ELR (cell line): ENCODE data around the gene CD38.

Experiments
- DNase-seq: peaks from one replicate; pipeline ENCODE4 v3.0.0-alpha.2; 2015; ENCODE audit warnings: low read depth

The CD38 gene

DNA sequence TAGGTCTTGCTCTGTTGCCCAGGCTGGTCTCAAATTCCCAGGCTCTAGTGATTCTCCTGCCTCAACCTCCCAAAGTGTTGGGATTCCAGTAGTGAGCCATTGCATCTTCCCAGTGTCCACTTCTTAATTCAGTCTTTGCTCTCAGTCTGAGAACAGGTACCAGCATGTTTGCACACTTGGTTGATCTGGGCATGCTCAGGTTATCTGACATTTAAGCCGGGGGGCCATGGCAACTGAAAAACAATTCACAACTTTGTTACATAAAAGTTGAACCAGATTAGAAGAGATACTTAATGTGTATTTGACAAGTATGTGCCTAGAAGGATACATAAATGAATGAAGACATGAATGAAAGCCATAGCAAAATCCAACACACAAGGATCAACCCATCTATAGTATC, 121.4 kb downstream of the CD38 start:
- no peak for DNase-seq

DNA sequence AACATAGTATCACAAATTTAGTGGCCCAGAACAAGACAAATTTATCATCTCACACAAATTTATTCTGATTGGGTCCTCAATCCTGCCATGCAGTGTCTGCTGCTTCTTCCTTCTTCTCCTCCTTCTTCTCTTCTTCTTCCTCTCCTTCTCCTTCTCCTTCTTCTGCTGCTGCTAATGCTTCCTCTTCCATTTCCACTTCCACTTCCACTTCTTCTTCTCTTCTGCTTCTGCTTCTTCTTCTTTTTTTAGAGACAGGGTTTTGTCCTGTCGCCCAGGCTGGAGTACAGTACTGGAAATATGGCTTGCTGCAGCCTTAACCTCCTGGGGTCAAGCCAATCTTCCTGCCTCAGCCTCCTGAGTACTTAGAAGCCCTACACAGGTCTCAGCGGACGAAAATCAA, 122.9 kb downstream of the CD38 start:
- no peak for DNase-seq

DNA sequence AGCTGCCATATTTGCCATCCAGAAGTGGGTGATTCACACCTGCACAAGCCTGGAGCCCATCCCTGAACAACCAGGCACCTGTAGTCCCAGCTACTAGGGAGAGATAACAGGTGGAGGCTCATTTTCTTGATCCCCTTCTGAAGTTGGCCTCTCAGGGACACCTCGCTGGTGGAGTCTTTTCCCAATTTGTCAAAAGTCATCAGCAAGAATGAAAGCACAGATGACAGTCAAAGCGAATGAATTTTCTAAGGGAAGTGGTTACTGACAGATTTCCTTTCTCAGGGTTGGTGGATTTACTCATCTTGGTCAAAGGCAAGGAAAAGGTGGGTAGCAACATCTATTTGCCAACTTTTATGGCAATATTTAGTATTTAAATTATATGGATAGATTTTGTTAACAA, 123.9 kb downstream of the CD38 start:
- DNase-seq: no peak

DNA sequence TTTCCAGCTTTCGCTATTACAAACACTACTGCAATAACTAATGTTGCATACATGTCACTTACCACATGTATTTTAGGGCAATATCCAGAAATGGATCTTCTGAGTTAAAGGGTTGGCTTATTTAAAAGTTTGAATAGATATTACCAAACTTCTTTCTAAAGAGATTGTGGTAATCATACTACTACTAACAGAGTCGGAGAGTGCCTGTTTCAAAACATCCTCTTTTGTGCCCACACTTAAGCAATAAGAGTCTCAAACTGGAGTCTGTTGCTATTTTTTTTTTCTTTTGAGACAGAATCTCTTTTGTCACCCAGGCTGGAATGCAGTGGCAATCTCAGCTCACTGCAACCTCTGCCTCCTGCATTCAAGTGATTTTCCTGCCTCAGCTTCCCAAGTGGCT, 124.6 kb downstream of the CD38 start:
- DNase-seq: no peak
